Mucosa of descending colon (tissue), 3 donors: Measurements from ENCODE around the gene CLMN. TPM values are rescaled to one million over a fixed set of nuclear protein-coding genes. Genes with fewer than 3 reads are reported as not detected.

Experiments used
- ATAC-seq: fragments of 200-7000 bp; cut with Tn5 transposase; one replicate; pipeline ENCODE4 v1.9.1; 2020; ENCODE audit warnings: mild to moderate bottlenecking, moderate library complexity
- DNase-seq, 3 donors: peaks; one replicate each; pipeline ENCODE4 v3.0.0-alpha.2; 2020
- H3K36me3 ChIP-seq: fragments of 200-600 bp; one replicate; pipeline ENCODE4 v1.8.0; 2021; ENCODE audit warnings: low read depth, mild to moderate bottlenecking
- H3K4me1 ChIP-seq: fragments of 200-600 bp; one replicate; pipeline ENCODE4 v1.8.0; 2021; ENCODE audit warnings: low read depth, mild to moderate bottlenecking
- H3K4me3 ChIP-seq: fragments of 200-600 bp; one replicate; pipeline ENCODE4 v1.8.0; 2021; ENCODE audit warnings: mild to moderate bottlenecking
- H3K9me3 ChIP-seq: fragments of 200-600 bp; one replicate; pipeline ENCODE4 v1.8.0; 2021; ENCODE audit warnings: mild to moderate bottlenecking
- CTCF ChIP-seq: fragments of 200-600 bp; IDR thresholded peaks from one replicate; pipeline ENCODE4 v1.8.0; 2022; ENCODE audit warnings: antibody characterized with exemption, mild to moderate bottlenecking
- intact Hi-C, 2 donors: fragments of 100-400 bp; cut with DNase I in 1 of 2; cut with micrococcal nuclease in 1 of 2; formaldehyde crosslinking; loops; one replicate each; pipeline versions ENCODE4 v1.11.0 to v1.11.1; 2022; cut with DNase I, micrococcal nuclease
- total RNA-seq, 3 donors: library from RNA; stranded (reverse); fragmentation: NEBNext Ultra II Directional in 2 of 3; extraction: Animal tissue kit (Norgen Biotek cat#: 25700) in 2 of 3; gene quantifications; one replicate each; pipeline versions ENCODE4 v1.2.1 to v1.2.4, GENCODE V29; 2021 to 2023
- donor health status: DM: no; HTN: no; CAD: no; lungs with moderate emphysema.
- donor health status: DM: no; HTN: no; CAD: no.
- donor health status: DM: no; HTN: yes; CAD: no.

Gene CLMN
- total RNA-seq, 3 donors from 2014 or later: 73.7 to 200 (median 132) TPM

DNA sequence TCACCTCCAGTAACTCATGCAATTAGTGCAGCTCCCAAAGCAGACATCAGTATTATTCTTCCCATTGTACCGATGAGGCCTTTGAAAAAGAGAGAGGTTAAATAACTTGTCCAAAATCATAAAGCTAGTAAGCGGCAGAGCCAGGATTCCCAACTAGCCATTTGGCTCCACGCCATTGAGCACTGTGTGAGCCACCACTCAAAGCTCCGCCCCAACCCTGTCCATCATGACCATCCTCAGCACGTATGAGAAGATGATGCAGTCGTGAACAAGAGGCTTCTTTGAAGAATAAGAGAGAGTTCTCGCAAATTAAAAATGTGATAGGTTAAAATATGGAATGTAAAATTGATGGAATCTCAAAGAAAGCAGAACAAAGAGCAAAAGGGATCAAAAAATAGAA is 14.6 kb downstream of the CLMN start:
- peaks cover 9% of the 10 kb centered on the region for H3K4me1 ChIP-seq
- no peak for ATAC-seq
- no peak for TF ChIP-seq CTCF
- H3K4me3 ChIP-seq: no peak overlapping the region
- intact Hi-C loops: no loop called here
- H3K9me3 ChIP-seq: no peaks in the 10 kb centered on the region
- no peak for DNase-seq
- H3K36me3 ChIP-seq: no peaks in the 10 kb centered on the region

GRCh38 chr14:95304342-95304741 is 15.4 kb downstream of the CLMN start:
- DNase-seq (no peak), ATAC-seq (no peak)
- intact Hi-C loops: no loop called here
- Histone ChIP-seq H3K36me3 (no peaks in the 10 kb centered on the region), H3K4me3 (no peak overlapping the region), H3K9me3 (no peaks in the 10 kb centered on the region), H3K4me1 (peaks cover 9% of the 10 kb centered on the region)
- no peak for TF ChIP-seq CTCF

- no peaks in the 10 kb centered on the region for H3K9me3 ChIP-seq
- peaks cover 9% of the 10 kb centered on the region for H3K4me1 ChIP-seq
- no peak for TF ChIP-seq CTCF
- H3K36me3 ChIP-seq: no peaks in the 10 kb centered on the region
- no peak for DNase-seq
- ATAC-seq: no peak
- intact Hi-C loops: no loop called here
- H3K4me3 ChIP-seq: no peak overlapping the region
Observed at GRCh38 chr14:95303552-95303951, 16.2 kb downstream of the CLMN start.

- ATAC-seq: no peak
- no peaks in the 10 kb centered on the region for H3K36me3 ChIP-seq
- no peak for TF ChIP-seq CTCF
- peaks cover 9% of the 10 kb centered on the region for H3K4me1 ChIP-seq
- no peaks in the 10 kb centered on the region for H3K9me3 ChIP-seq
- intact Hi-C loops: no loop called here
- no peak overlapping the region for H3K4me3 ChIP-seq
- no peak for DNase-seq
Observed at GRCh38 chr14:95302667-95303506, 16.8 kb downstream of the CLMN start.

DNA sequence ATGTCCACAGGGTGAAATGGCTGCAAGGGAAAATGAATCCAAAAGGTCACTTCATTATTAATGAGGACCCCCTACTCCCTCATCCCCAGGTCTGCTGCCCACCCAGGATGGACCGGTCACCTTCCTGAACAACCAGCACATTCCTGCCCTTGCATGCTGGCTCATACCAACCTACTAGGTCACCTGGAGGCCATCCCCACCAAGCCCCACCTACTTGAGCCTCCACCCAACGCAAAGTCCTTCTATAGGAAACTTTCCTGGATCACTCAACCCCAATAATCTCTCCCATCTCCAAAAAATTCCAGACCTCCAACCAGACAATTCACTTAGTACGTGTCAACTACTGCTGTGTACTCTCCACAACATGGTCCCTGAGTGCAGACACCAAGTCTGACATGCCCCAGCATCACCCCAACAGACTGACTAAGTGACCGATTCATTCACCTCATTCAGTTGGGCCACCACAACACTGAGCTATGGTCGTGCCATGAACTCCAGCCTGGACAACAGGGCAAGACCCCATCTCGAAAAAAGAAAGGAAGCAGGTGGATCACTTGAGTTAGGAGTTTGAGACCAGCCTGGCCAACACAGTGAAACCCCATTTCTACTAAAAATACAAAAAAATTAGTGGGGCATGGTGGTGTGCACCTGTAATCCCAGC is 18.1 kb downstream of the CLMN start:
- H3K9me3 ChIP-seq: no peaks in the 10 kb centered on the region
- intact Hi-C loops: no loop called here
- ATAC-seq (peak; percentile 44), DNase-seq (no peak)
- no peak overlapping the region for H3K4me3 ChIP-seq
- H3K4me1 ChIP-seq: peaks cover 9% of the 10 kb centered on the region
- H3K36me3 ChIP-seq: no peaks in the 10 kb centered on the region
- no peak for TF ChIP-seq CTCF
